Measurements from ENCODE around the gene LHX5.

Gene LHX5

GRCh38 chr12:113464852-113465719 lies 6.6 kb downstream of the LHX5 start:
- DNase-seq = no peak

- no peak for DNase-seq
Measured at GRCh38 chr12:113464452-113464775, 7.3 kb downstream of the LHX5 start.

- DNase-seq = no peak
Measured at GRCh38 chr12:113463746-113464451, 7.8 kb downstream of the LHX5 start.

GRCh38 chr12:113462998-113463745 lies 8.5 kb downstream of the LHX5 start:
- DNase-seq = no peak

- peak; percentile 78 for DNase-seq
Measured at GRCh38 chr12:113462117-113462774, 9.4 kb downstream of the LHX5 start.

DNA sequence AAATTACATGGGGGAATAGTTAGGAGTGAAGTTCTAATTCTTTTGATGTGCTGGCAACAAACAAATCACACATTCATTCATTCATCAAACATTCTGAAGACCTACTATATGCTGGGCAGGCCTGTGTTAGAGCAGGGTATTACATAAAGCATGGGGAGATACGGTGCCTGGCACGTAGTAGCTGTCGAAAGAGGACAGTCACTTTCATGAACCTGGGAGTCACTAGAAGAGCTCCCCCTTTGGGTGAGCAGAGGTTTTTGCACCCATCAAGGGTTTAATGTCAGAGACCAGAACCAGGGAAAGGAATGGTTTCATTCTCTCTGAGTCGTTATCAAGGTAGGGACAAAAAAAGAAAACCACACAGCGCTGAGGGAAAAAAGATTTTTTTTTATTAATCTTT lies 10.0 kb downstream of the LHX5 start:
- DNase-seq = peak; percentile 55

DNA sequence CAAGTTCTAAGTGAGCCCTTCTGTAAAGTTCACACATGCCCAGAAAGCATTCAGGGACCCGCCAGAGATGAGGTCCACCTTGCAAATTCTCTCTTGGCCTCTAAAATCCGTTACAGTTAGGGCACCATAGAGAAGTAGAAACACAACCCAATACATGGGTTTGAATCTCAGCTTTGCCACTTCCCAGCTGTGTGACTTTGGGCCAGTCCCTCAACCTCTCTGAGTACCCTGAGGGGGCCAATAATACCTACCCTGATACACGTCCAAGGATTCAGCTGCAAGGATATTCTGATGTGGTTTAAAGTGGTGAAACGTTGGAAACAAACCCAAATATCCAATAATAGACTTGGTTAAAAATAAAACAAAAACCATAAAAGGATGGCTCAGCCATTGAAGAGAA lies 11.7 kb downstream of the LHX5 start:
- DNase-seq = no peak

GRCh38 chr12:113457710-113458109 lies 14.0 kb downstream of the LHX5 start:
- DNase-seq = no peak

GRCh38 chr12:113457185-113457584 lies 14.5 kb downstream of the LHX5 start:
- no peak for DNase-seq

GRCh38 chr12:113456761-113457160 lies 14.9 kb downstream of the LHX5 start:
- DNase-seq = no peak

- no peak for DNase-seq
Measured at GRCh38 chr12:113456199-113456598, 15.5 kb downstream of the LHX5 start.

DNA sequence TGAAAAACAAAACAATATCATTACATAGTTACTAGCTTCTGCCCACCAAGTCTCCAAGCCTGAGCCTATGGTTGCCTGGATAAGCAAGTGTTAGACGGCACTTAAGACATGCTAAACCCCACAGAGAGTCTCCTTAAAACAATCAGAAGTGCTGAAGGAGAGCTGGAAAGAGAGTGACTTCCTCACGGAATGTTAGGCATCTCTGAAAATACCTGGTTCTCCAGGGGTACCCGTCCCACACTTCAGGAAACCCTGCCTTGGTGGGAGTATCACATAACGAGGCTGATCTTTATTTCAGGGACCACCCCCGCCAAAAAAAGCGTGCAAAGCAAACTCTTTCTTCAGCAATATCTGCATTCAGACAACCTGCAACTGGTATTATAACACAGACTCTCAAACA lies 18.3 kb downstream of the LHX5 start:
- DNase-seq = no peak

- DNase-seq = no peak
Measured at GRCh38 chr12:113452458-113452857, 19.2 kb downstream of the LHX5 start.

DNA sequence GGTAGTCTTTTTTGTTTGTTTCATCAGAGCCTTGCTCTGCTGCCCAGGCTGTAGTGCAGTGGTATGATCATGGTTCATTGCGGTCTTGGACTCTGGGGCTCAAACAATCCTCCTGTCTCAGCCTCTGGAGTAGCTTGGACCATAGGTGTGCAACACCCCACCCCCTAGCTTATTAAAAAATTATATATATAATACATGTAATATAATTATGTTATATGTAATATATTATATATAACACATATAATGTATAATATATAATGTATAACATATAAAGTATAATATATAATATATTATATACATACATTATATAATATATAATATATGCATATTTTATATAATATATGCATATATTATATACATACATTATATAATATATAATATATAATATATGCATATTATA lies 21.8 kb downstream of the LHX5 start:
- DNase-seq = no peak

GRCh38 chr12:113449299-113449698 lies 22.4 kb downstream of the LHX5 start:
- DNase-seq = no peak

DNA sequence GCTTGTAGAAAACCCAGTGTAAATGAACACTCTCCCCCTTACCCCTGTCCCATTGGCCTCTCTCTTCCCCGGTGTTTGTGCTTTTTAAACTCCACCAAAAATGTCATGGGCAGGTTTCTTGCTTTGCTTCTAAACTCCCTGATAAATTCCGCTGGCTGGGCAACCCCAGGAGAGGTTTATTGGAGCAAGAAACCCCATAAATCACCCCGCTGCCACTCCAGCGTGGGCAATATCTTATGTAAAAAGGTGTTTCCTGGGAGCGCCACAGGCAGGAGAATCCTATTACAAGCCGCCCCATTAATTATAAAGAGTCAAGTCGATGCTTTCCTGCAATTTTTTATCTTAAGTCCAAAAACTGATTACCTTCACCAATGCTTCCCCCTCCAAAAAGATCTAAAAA lies 22.8 kb downstream of the LHX5 start:
- DNase-seq = no peak

DNA sequence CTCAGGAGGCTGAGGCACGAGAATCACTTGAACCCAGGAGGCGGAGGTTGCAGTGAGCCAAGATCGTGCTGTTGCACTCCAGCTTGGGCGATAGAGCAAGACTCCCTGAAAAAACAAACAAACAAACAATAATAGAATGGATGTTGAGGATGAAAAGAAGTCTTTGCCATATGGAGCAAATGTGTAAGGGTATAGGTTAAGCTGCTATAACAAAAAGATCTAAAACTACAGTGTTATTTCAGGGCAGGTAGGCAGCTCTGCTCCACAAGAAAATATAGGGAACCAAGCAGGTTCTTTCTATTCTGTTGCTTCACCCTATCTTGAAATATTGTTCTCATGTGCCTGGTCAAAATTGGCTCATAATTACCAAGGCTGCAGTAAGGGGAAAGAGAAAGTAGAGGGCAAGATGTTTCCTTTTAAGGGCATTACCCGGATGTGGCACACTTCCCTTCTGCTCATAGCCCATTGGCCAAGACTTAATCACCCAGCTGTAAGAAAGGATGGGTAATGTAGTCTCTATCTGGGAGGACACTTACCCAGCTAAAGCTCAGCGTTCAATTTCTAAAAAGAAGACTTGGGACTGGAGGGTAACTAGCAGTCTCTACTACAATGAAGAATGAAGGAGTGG lies 26.0 kb downstream of the LHX5 start:
- peak; percentile 91 for DNase-seq

- no peak for DNase-seq
Measured at GRCh38 chr12:113443030-113443539, 28.6 kb downstream of the LHX5 start.

DNA sequence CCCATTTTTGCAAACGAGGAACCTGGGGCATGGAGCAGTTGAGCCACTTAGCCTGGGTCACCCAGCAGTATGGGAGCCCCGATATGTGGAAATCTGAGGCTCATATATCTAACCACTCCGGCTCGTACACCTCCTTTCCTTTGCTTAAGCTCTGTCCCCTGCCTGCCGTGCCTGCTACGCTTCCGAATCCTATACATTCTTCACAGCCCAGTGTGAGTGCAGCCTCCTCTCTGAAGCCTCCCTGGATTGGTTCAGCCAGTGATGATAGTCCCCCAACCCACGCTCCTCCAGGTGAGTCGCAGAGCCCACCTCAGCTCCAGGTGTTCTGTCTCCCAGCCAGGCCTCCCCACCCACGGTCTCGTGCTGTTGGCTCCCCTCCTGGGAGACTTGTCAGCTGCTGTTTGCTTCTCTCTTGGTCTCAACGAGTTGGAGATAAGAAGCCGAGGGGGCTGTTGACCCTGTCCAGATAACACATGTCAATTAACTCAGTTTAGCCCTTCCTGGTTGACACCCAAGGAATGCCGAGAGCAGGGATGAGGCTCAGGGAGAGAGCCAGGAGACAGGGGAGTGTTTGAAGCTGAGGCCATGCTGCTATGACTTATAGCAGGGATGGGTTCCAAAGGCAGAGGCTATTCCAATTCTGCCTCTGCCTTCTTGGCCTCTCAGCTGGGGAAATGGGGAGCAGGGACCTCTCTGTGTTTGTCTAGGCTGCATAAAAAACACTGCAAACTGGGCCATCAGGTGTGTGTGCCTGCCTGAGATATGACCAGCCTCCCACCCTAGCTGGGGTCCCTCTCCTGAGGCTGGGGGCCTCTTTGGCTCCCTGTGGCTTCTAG lies 30.5 kb downstream of the LHX5 start:
- no peak for DNase-seq

DNA sequence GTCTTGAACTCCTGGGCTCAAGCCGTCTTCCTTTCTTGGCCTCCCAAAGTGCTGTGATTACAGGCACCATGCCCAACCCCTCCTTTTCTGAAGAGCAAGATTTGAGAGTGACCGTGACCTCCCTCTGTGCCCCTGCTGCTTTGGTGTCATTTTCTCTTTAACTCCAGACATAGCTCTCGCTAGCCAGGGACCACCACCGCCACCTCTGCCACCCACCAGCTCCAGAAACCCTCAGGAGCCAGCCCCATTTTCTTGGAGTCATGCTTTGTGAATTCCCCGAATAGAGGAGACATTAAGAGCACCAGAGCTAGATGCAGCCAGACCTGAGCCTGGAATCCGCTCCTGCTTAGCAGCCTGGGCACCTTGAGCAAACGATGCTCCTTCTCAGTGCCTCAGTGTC lies 31.3 kb downstream of the LHX5 start:
- no peak for DNase-seq

DNA sequence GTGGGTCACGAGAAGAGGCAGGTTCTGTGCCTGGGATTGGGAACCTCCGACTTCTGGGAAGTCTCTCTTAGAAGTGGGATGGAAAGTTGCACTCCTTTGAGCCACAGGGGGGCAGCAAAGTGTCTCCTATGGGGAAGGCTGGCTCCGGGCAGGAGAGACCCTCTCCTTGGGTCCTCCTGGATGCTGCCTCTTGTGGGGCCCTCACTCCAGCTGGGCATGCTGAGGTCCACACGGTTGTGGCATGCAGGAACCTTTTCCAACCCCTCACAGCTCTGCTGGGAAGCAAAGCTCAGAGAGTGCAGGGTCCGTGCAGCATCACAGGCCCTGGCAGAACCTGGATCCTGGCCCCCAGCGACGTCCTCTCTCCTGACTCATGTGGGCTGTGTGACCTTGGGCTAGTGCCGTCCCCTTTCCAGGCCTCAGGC lies 32.1 kb downstream of the LHX5 start:
- peak; percentile 36 for DNase-seq

DNA sequence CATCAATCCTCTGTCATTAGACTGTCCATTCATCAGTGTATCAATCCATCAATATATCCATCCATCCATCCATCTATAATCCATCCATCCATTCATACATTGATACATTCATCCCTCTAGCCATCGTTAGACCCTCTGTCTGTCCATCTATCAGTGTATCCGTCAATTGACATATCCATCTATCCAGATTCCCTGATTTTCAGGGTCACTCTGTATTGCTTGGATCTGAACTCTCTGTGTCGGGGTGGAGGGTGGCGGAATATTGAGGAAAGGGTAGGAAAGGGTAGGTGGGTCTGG lies 32.4 kb downstream of the LHX5 start:
- no peak for DNase-seq
